Activated naive CD4-positive, alpha-beta T cell treated with anti-CD3 and anti-CD28 coated beads for 36 hours (primary cell): ENCODE data around the gene SLC34A3. TPM values are rescaled to one million over a fixed set of nuclear protein-coding genes. Genes with fewer than 3 reads are reported as not detected.
A peak's percentile ranks its signal among the peaks of the same experiment; 100 is the strongest.
"Not testable (repeated sequence)": the region's sequence is repeated elsewhere in the genome, so short reads cannot be mapped to it uniquely, and the experiment has no call there.

Experiments
- CTCF ChIA-PET: fragments of 350-600 bp; sonication (Branson Sonifier 250); formaldehyde crosslinking; loops from one replicate; lab custom pipeline; 2021; ENCODE audit warnings: antibody characterized with exemption; lab: Charles Lee
- DNase-seq: peaks from one replicate; pipeline ENCODE4 v3.0.0-alpha.2; 2020
- H3K27ac Mint-ChIP-seq: one replicate; pipeline ENCODE4 v1.8.0; 2021; ENCODE audit warnings: mild to moderate bottlenecking, mixed read lengths
- H3K27me3 Mint-ChIP-seq: one replicate; pipeline ENCODE4 v1.8.0; 2021; ENCODE audit warnings: low read depth, mixed read lengths
- H3K36me3 Mint-ChIP-seq: one replicate; pipeline ENCODE4 v1.8.0; 2021; ENCODE audit warnings: low read depth, mixed read lengths
- H3K4me1 Mint-ChIP-seq: one replicate; pipeline ENCODE4 v1.8.0; 2021; ENCODE audit warnings: low read depth, mixed read lengths
- H3K4me3 Mint-ChIP-seq: one replicate; pipeline ENCODE4 v1.8.0; 2021; ENCODE audit warnings: mild to moderate bottlenecking, moderate library complexity, mixed read lengths
- H3K9me3 Mint-ChIP-seq: one replicate; pipeline ENCODE4 v1.8.0; 2021; ENCODE audit warnings: mixed read lengths
- intact Hi-C: fragments of 100-400 bp; cut with micrococcal nuclease; formaldehyde crosslinking; loops from one replicate; pipeline ENCODE4 v1.15.1; 2023
- total RNA-seq, 2 experiments: library from RNA; stranded (reverse); gene quantifications; one replicate each; pipeline ENCODE4 v1.2.3, GENCODE V29; 2021

The SLC34A3 gene
- total RNA-seq, 2 experiments from 2014 or later: not detected

DNA sequence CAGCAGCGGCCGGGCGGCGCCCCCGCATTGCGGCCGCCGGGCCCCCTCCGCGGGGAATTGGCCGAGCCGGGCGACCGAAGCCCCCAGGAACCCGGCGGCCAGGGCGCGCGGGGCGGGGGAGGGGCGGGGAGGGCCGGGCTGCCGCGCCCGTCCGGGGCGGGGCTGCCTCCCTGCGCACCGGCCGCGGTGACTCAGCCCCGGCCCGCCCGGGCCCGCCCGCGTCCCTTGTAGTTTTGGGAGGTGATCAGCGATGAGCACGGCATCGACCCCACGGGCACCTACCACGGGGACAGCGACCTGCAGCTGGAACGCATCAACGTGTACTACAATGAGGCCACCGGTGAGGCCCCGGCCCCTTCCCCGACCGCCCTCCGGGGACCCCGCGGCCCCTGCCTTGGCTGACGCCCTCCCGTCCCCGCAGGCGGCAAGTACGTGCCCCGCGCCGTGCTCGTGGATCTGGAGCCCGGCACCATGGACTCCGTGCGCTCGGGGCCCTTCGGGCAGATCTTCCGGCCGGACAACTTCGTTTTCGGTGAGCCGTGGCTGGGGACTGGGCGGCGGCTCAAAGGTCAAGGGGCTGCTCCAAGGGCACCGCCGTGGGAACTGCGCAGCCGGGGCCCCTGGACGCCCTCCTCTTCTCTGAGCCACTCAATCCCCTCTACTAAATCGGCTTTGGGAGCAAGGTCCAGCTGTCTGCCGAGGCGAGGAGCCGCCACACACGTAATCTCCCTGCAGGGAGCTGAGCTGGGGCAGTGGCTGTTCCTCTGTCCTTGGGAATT is 11.0 kb downstream of the SLC34A3 start:
- no peaks in the 10 kb centered on the region for H3K9me3 Mint-ChIP-seq
- peaks cover 32% of the 10 kb centered on the region for H3K4me1 Mint-ChIP-seq
- DNase-seq: peak; percentile 73
- no peaks in the 10 kb centered on the region for H3K27me3 Mint-ChIP-seq
- CTCF ChIA-PET: interaction anchor here (1.2 kb wide), 1 partner anchor 293 kb away, joined by 3 read pairs; no protein-coding TSS in a partner anchor
- peaks cover 22% of the 10 kb centered on the region for H3K36me3 Mint-ChIP-seq
- peak overlapping the region; percentile 79 for H3K4me3 Mint-ChIP-seq
- H3K27ac Mint-ChIP-seq: peak overlapping the region; percentile 74
- intact Hi-C loops: loop anchor here (1.0 to 10.0 kb wide), 8 partner anchors 14 to 829 kb away; partner anchors contain the start of genes ANAPC2, ENTR1, NELFB and PMPCA

DNA sequence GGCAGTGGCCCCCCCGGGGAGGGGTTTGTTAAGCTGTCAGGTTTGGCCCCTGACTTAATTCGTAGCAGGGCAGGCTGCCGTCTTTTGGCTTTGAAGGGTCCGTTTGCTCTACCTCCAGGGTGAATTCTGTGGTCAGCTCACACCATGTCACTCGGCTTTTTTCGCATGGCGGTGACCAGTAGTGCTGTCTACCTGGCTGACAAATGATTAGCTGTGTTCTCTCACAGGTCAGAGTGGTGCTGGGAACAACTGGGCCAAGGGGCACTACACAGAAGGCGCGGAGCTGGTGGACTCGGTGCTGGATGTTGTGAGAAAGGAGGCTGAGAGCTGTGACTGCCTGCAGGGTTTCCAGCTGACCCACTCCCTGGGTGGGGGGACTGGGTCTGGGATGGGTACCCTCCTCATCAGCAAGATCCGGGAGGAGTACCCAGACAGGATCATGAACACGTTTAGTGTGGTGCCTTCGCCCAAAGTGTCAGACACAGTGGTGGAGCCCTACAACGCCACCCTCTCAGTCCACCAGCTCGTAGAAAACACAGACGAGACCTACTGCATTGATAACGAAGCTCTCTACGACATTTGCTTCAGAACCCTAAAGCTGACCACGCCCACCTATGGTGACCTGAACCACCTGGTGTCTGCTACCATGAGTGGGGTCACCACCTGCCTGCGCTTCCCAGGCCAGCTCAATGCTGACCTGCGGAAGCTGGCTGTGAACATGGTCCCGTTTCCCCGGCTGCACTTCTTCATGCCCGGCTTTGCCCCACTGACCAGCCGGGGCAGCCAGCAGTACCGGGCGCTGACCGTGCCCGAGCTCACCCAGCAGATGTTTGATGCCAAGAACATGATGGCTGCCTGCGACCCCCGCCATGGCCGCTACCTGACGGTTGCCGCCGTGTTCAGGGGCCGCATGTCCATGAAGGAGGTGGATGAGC is 11.8 kb downstream of the SLC34A3 start:
- Mint-ChIP-seq H3K4me3 (peak overlapping the region; percentile 79), H3K27me3 (no peaks in the 10 kb centered on the region), H3K9me3 (no peaks in the 10 kb centered on the region), H3K27ac (peak overlapping the region; percentile 74), H3K4me1 (peaks cover 29% of the 10 kb centered on the region), H3K36me3 (peaks cover 22% of the 10 kb centered on the region)
- intact Hi-C loops: loop anchor here (5.0 to 10.0 kb wide), 4 partner anchors 40 to 830 kb away; partner anchors contain the start of genes ANAPC2, ENTR1, PMPCA and SEC16A
- DNase-seq: no peak
- CTCF ChIA-PET: interaction anchor here (1.2 kb wide), 1 partner anchor 294 kb away, joined by 3 read pairs; no protein-coding TSS in a partner anchor

GRCh38 chr9:137243266-137243625 is 12.5 kb downstream of the SLC34A3 start:
- intact Hi-C loops: loop anchor here (5.0 to 10.0 kb wide), 4 partner anchors 41 to 831 kb away; partner anchors contain the start of genes ANAPC2, ENTR1, PMPCA and SEC16A
- CTCF ChIA-PET: interaction anchor here (1.2 kb wide), 1 partner anchor 295 kb away, joined by 3 read pairs; no protein-coding TSS in a partner anchor
- DNase-seq, H3K27me3 Mint-ChIP-seq, H3K9me3 Mint-ChIP-seq: not testable (repeated sequence)
- H3K4me3 Mint-ChIP-seq: peak overlapping the region; percentile 21
- peak overlapping the region; percentile 24 for H3K27ac Mint-ChIP-seq
- peaks cover 25% of the 10 kb centered on the region for H3K4me1 Mint-ChIP-seq
- H3K36me3 Mint-ChIP-seq: peaks cover 22% of the 10 kb centered on the region

- Mint-ChIP-seq H3K4me1 (peaks cover 21% of the 10 kb centered on the region), H3K4me3 (peak overlapping the region; percentile 21), H3K9me3 (no peaks in the 10 kb centered on the region), H3K36me3 (peaks cover 22% of the 10 kb centered on the region), H3K27ac (no peak overlapping the region), H3K27me3 (no peaks in the 10 kb centered on the region)
- intact Hi-C loops: loop anchor here (5.0 to 10.0 kb wide), 4 partner anchors 42 to 832 kb away; partner anchors contain the start of genes ANAPC2, ENTR1, PMPCA and SEC16A
- no peak for DNase-seq
- CTCF ChIA-PET: no interaction called here
Observed at GRCh38 chr9:137243626-137244485, 13.2 kb downstream of the SLC34A3 start.

DNA sequence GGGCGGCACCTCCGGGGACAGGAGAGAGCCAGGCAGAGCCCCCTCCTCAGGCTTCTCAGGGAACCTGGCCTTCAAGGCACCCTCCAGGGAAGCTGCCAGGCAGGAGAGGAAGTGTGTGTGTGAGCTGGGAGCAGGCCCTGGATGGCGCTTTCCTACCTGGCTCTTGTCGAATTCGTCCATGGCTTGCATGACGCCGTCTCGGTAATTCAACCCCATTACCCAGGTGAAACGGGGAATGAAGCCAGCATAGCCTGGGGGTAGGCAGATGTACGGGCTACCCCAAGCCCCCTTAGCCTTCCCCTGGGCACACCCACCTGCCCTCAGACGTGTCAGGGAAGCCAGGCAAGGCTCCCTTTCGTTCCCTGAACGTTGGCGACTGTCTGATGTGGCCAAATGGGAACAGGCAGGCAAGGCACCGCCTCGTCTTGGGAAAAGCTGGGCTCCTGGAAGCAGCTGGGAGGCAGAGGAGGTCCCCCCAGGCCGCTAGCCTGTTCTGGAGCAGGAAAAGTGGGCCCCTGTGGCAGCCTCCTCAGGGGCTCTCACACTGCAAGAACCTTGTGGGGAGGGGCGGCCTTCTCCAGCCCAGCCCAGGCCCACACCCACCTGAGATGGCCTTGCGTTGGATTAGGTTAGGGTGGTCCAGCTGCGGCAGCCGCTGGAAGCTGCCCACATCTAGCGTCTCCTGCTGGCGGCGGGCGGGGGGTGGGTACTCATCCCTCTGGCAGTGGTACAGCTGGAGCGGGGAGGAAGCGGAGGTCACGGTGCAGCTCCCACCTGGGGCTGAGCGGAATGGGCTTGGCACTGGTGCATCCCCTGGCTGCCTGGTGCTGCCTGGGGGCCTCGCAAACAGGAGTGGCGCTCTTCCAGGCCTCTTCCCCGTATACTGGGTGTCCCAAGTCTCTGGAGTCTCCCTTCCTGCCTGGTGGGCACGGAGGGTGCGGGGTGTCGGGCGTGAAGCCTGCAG is 14.1 kb downstream of the SLC34A3 start:
- H3K4me1 Mint-ChIP-seq: peaks cover 15% of the 10 kb centered on the region
- CTCF ChIA-PET: no interaction called here
- H3K9me3 Mint-ChIP-seq: no peaks in the 10 kb centered on the region
- intact Hi-C loops: loop anchor here (5.0 to 10.0 kb wide), 4 partner anchors 42 to 832 kb away; partner anchors contain the start of genes ANAPC2, ENTR1, PMPCA and SEC16A
- peaks cover 20% of the 10 kb centered on the region for H3K36me3 Mint-ChIP-seq
- no peak overlapping the region for H3K4me3 Mint-ChIP-seq
- H3K27me3 Mint-ChIP-seq: no peaks in the 10 kb centered on the region
- H3K27ac Mint-ChIP-seq: no peak overlapping the region
- no peak for DNase-seq

GRCh38 chr9:137245450-137246421 is 15.0 kb downstream of the SLC34A3 start:
- CTCF ChIA-PET: no interaction called here
- DNase-seq: no peak
- Mint-ChIP-seq H3K36me3 (peaks cover 20% of the 10 kb centered on the region), H3K9me3 (no peaks in the 10 kb centered on the region), H3K4me1 (peaks cover 13% of the 10 kb centered on the region), H3K27ac (no peak overlapping the region), H3K27me3 (no peaks in the 10 kb centered on the region), H3K4me3 (no peak overlapping the region)
- intact Hi-C loops: loop anchor here (10.0 kb wide), 1 partner anchor 761 kb away; the partner anchor contains the start of gene SEC16A

DNA sequence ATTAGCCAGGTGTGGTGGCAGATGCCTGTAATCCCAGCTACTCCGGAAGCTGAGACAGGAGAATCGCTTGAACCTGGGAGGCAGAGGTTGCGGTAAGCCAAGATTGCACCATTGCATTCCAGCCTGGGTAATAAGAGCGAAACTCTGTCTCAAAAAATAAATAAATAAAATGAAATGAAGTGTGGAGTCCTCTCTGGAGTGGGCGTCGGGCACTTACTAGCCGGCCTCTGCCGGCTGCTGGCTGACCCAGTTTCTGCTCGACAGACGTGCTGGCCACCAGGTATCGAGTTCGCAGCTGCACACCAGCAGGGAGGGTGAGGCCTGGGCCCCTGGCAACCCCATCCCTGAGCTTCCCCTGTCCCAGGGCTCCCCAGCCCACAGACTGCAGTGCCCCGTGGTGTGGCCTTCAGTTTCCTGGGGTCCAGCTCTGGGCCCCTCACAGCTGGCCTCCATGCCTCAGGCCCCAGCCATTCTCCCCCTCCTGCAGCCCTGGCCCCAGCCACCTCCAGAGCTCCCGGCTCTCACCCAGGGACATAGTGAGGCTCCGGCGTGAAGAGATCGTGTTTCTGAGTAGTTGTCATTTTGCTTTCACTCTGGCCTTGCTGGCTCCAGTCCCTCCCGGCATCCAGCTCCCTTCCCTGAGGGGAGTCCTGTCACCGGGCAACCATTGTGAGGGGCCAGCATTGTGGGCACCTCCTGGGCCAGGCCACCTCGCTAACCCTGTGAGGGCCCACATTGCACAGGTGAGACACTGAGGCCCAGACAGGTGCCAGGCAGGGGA is 16.6 kb downstream of the SLC34A3 start:
- peaks cover 11% of the 10 kb centered on the region for H3K4me1 Mint-ChIP-seq
- no peak for DNase-seq
- H3K9me3 Mint-ChIP-seq: no peaks in the 10 kb centered on the region
- intact Hi-C loops: loop anchor here (10.0 kb wide), 1 partner anchor 763 kb away; the partner anchor contains the start of gene SEC16A
- H3K27ac Mint-ChIP-seq: no peak overlapping the region
- CTCF ChIA-PET: interaction anchor here (1.1 to 1.5 kb wide), 2 partner anchors 9 to 11 kb away, joined by 3 to 4 read pairs; no protein-coding TSS in a partner anchor
- no peaks in the 10 kb centered on the region for H3K27me3 Mint-ChIP-seq
- H3K36me3 Mint-ChIP-seq: peaks cover 11% of the 10 kb centered on the region
- H3K4me3 Mint-ChIP-seq: no peak overlapping the region

DNA sequence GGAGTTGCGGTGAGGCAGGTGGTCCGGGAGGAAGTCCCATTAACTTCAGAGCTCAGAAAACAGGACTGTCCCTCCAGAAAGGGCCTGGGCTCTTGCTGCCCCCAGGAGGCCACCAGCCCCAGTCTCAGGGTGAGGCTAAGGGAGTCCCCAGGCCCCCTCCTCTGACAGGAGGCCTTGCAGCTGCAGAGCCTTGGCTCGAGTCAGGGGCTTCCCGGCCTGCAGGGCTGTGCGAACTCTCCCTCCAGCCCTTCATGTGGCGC is 17.1 kb downstream of the SLC34A3 start:
- no peaks in the 10 kb centered on the region for H3K27me3 Mint-ChIP-seq
- CTCF ChIA-PET: interaction anchor here (1.5 kb wide), 1 partner anchor 9 kb away, joined by 4 read pairs; no protein-coding TSS in a partner anchor
- peaks cover 6% of the 10 kb centered on the region for H3K36me3 Mint-ChIP-seq
- H3K4me3 Mint-ChIP-seq: no peak overlapping the region
- peaks cover 5% of the 10 kb centered on the region for H3K4me1 Mint-ChIP-seq
- intact Hi-C loops: loop anchor here (10.0 kb wide), 1 partner anchor 763 kb away; the partner anchor contains the start of gene SEC16A
- H3K9me3 Mint-ChIP-seq: no peaks in the 10 kb centered on the region
- no peak overlapping the region for H3K27ac Mint-ChIP-seq
- DNase-seq: no peak
